Measurements from ENCODE around the gene TIGD1. TPM values are rescaled to one million over a fixed set of nuclear protein-coding genes. Genes with fewer than 3 reads are reported as not detected.

TIGD1 gene
- total RNA-seq, 1 experiment from 2014 or later = 6.0 TPM

- TF ChIP-seq CTCF (IDR thresholded peaks at IDR 0.05 in 2 of 3, conservative IDR thresholded peaks at IDR 0.05 in 1 of 3; ENCODE audit: borderline replicate concordance in 1 of 3, insufficient read depth in 1 of 3, low read depth in 2 of 3, low read length in 2 of 3) (peak; percentile 8 to 40 (median 23); a peak in 4 of 6 replicates), TCF7L2 (IDR thresholded peaks at IDR 0.05; ENCODE audit: borderline replicate concordance, extremely low read depth, insufficient read depth, insufficient read length) (no peak)
These were observed 42.5 kb upstream of the TIGD1 start (continued) for GRCh38 chr2:232592772-232593395.

DNA sequence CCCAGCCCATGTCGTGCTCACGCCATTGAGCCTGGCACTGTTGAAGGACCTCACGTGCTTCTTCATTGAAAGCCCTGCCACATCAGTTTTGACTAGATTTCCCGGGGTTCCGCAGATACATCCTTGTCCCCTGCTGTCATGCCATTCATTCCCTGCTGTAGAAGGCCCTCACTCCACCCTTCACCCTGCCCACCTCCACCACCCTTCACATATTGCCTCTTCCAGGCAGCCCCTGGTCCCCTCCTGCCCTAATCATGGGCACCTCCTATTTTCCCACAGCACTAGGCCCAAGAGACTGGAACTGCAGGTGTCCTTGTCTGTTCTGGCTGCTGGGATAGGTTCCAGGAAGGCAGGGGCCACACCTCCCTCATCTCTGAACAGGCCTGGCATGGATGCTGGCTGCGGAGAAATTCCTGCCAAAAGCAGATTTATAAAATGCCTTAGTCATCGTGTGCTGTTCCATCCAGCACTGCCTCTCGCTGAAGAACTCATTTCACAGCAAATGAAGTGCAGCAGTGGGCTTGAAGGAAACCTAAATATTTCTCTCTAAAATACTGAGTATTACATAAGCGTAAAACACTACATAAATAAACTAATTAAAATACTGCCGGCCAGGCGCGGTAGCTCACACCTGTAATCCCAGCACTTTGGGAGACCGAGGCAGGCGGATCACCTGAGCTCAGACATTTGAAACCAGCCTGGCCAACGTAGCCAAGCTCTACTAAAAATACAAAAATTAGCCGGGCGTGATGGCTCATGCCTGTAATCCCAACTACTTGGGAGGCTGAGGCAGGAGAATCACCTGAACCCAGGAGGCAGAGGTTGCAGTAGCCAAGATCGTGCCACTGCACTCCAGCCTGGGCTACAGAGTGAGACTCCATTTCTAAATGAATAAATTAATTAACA, 38.6 kb upstream of the TIGD1 start:
- no peak for TF ChIP-seq EZH2phosphoT487 (IDR thresholded peaks at IDR 0.05; ENCODE audit: borderline replicate concordance)
- no peak for TF ChIP-seq ZNF274 (IDR thresholded peaks at IDR 0.05; ENCODE audit: low read depth, low read length)
- TF ChIP-seq, protein P1, sequence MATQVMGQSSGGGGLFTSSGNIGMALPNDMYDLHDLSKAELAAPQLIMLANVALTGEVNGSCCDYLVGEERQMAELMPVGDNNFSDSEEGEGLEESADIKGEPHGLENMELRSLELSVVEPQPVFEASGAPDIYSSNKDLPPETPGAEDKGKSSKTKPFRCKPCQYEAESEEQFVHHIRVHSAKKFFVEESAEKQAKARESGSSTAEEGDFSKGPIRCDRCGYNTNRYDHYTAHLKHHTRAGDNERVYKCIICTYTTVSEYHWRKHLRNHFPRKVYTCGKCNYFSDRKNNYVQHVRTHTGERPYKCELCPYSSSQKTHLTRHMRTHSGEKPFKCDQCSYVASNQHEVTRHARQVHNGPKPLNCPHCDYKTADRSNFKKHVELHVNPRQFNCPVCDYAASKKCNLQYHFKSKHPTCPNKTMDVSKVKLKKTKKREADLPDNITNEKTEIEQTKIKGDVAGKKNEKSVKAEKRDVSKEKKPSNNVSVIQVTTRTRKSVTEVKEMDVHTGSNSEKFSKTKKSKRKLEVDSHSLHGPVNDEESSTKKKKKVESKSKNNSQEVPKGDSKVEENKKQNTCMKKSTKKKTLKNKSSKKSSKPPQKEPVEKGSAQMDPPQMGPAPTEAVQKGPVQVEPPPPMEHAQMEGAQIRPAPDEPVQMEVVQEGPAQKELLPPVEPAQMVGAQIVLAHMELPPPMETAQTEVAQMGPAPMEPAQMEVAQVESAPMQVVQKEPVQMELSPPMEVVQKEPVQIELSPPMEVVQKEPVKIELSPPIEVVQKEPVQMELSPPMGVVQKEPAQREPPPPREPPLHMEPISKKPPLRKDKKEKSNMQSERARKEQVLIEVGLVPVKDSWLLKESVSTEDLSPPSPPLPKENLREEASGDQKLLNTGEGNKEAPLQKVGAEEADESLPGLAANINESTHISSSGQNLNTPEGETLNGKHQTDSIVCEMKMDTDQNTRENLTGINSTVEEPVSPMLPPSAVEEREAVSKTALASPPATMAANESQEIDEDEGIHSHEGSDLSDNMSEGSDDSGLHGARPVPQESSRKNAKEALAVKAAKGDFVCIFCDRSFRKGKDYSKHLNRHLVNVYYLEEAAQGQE (IDR thresholded peaks at IDR 0.05; ENCODE audit: low read depth) = no peak
- TF ChIP-seq JUND (IDR thresholded peaks at IDR 0.05) = no peak
- TF ChIP-seq CEBPB (IDR thresholded peaks at IDR 0.05; ENCODE audit: low read depth) = no peak
- TF ChIP-seq ZFX (IDR thresholded peaks at IDR 0.05) = no peak
- no peak for TF ChIP-seq FOSL1 (IDR thresholded peaks at IDR 0.05; ENCODE audit: low read depth)
- RAD21 ChIA-PET (ENCODE audit: low non-redundant PET in 1 of 2, low total read pairs in 2 of 2, uncharacterized antibody in 2 of 2, unreplicated experiment in 2 of 2) = no interaction called here
- no peak overlapping the region for H3K9ac ChIP-seq (ENCODE audit: low read length)
- H3K4me2 ChIP-seq (ENCODE audit: low read length) = peak overlapping the region; percentile 33
- CTCF ChIA-PET = no interaction called here
- H3K4me3 ChIP-seq (replicated peaks in 1 of 2; ENCODE audit: low read depth in 1 of 2, low read length in 2 of 2) = no peak overlapping the region
- intact Hi-C loops (cut with micrococcal nuclease) = no loop called here
- no peaks in the 10 kb centered on the region for H4K20me1 ChIP-seq (ENCODE audit: insufficient read depth)
- no peaks in the 10 kb centered on the region for H3K36me3 ChIP-seq (ENCODE audit: control insufficient read depth in 1 of 2, insufficient read depth in 2 of 2, low read length in 2 of 2)
- no peaks in the 10 kb centered on the region for H3K9me2 ChIP-seq (ENCODE audit: insufficient read depth)
- peak overlapping the region; percentile 10; the same call in 1 of the 2 replicates for H3K27ac ChIP-seq (ENCODE audit: low read depth, low read length)
- POLR2A ChIA-PET = no interaction called here
- H3K4me1 ChIP-seq (ENCODE audit: control insufficient read depth in 1 of 2, insufficient read depth in 2 of 2, low read length in 2 of 2) = peaks cover 26 to 34% of the 10 kb centered on the region in 2 experiments
- DNase-seq (ENCODE audit: low read depth, low spot score) (no peak), ATAC-seq (no peak)
- no peaks in the 10 kb centered on the region for H3K9me3 ChIP-seq (ENCODE audit: control insufficient read depth in 1 of 2, insufficient read depth in 1 of 2, low read depth in 1 of 2, low read length in 2 of 2)
- H2AFZ ChIP-seq (ENCODE audit: low read depth, low read length, poor library complexity, severe bottlenecking) = no peak overlapping the region
- H3K27me3 ChIP-seq (ENCODE audit: insufficient read depth, low read length) = no peaks in the 10 kb centered on the region
- no TSS peak for BruUV-seq (replicated peaks)
- no peaks in the 10 kb centered on the region for H3K79me2 ChIP-seq (ENCODE audit: insufficient read depth, low read length)
